Occipital lobe (tissue), 3 donors: ENCODE measurements around the gene RNPEP. TPM values are rescaled to one million over a fixed set of nuclear protein-coding genes. Genes with fewer than 3 reads are reported as not detected.
"Not testable (repeated sequence)": the region's sequence is repeated elsewhere in the genome, so short reads cannot be mapped to it uniquely, and the experiment has no call there.

ENCODE experiments used
- DNase-seq: peaks from one replicate; lab custom pipeline; 2025; lab: John Stamatoyannopoulos, UW
- small RNA-seq: library from RNA; depleted of rRNA; stranded (forward); fragments of <200 nt; gene quantifications from one replicate; pipeline ENCODE3, GENCODE V24; 2014
- total RNA-seq: library from RNA; depleted of rRNA; stranded (reverse); fragments of >200 nt; gene quantifications from one replicate; pipeline ENCODE4 v1.2.3, GENCODE V29; 2014

The RNPEP gene
- total RNA-seq, 1 donor from 2014 or later: 18.9 TPM

DNA sequence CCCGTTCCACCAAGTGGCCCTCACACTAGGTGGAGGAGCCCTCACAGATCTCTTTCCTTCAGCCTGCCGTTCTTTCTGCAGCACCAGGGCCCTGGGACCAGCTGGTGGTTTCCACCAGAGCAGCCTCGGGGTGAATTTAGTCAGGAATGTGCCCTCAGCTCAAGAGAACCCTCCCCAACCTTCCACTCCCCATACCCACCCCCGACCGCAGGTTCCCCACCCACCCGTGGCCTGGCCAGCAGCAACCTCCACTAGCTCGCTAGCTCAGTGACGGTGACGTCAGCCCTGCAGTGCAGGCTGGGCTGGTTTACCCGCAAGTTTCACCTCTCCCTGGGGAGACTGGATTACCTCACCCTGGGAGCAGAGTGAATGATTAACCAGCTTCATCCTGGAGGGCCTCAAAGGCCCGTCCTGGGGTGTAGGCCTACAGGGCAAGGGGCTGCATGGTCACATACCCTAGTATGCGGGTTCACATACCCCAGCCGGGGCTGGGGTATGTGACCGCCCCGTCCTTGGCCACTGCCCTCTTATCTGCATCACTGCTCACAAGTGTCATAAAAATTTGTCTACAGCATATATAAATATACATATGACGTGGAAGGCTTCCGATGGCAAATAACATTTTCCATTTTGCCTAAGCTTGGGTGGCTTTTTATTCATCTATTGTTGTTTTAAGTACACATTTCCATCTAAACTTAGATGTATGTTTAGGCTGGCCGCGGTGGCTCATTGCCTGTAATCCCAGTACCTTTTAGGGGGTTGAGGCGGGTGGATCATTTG is 52.4 kb downstream of the RNPEP start:
- no peak for DNase-seq

DNA sequence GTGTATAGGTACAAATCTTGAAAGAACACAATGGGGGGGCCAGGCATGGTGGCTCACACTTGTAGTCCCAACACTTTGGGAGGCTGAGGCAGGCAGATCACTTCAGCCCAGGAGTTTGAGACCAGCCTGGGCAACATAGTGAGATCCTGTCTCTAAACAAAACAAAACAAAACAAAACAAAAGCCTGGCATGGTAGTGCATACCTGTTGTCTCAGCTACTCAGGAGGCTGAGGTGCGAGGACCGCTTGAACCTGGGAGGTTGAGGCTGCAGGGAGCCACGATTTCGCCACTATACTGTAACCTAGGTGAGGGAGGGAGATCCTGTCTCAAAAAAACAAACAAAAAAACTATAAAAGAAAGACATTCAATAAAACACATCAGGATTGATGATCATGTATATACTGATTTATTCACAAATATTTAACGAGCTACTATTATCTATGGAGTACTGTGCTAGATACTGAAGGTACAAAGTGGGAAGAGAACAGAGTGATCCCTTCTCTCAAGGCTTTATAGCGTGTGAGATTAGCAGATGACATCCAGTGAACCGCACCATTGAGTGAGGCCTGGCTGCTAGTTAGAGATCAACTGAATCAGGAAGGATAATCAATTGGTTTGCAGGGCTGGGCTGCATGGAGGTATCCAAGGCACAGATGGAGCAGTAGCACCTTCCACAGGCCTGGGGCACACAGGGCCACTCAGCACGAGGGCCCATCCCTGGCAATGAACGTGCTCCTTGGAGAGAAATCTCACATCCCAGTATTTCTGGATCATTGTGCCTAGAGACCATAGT is 54.3 kb downstream of the RNPEP start:
- no peak for DNase-seq

DNA sequence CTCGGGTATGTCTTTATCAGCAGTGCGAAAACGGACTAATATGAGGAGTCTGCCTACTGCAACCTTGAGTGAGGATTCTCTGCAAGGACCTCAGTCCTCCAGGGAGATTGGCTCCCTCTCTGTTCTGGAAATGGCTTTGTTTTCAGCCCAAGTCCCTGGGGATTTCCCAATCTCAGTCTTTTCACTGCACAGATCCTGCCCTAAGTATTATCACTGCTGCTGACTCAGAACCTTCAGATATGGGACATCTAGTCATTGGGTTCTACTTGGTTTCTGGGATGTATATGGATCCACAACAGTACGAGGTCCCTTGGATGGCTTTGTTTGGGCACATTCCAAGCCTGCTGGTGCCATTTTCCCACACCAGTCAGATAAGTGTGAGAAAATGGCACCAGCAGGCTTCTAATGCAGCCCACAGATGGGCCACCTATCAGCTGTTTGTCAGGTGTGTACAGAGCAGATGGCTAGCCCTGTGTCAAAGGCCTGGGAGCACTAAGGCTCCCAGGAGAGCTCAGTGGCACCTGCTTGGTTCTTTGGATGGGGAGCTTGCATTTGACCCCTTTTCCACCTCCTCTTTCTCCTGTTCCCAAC is 55.4 kb downstream of the RNPEP start:
- DNase-seq: no peak

DNA sequence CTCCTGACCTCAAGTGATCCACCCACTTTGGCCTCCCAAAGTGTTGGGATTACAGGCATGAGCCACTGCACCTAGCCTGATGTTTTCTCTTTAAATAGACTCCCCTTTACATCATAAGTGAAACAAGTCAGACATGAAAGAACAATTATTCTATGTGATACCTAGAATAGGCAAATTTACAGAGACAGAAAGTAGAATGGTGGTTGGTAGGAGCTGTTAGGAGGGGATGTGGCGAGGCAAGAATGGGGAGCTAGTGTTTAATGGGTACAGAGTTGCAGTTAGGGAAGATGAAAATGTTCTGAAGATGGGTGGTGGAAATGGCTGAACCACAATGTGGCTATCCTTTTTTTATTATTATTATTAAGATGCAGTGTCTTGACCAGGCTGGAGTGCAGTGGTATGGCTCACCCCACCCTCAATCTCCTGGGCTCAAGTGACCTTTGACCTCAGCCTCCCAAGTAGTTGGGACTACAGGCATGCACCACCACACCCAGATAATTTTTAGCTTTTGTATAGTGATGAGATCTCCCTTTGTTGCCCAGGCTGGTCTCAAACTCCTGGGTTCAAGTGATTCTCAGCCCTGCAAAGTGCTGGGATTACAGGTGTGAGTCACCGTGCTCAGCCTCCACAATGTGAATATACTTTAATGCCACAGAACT is 56.4 kb downstream of the RNPEP start:
- DNase-seq: no peak

DNA sequence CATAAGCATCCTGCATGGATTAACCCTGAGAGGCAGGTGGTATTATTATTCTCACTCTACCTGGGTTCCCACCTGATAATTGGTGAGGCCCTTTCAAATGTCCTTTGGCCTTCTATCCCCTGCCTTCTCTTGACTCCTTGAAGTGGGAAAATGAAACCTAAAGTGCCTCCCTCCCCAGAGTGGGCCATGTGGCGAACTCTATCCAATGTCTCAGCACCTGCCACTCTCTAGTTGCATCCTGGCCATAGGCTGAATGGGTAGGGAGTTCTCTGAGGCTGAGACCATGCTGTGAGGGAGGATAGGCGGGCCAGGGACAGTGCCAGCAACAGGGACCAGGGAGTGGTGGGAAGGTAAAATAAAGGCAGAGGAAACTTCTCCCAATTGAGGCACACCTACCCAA is 63.3 kb downstream of the RNPEP start:
- no peak for DNase-seq

DNA sequence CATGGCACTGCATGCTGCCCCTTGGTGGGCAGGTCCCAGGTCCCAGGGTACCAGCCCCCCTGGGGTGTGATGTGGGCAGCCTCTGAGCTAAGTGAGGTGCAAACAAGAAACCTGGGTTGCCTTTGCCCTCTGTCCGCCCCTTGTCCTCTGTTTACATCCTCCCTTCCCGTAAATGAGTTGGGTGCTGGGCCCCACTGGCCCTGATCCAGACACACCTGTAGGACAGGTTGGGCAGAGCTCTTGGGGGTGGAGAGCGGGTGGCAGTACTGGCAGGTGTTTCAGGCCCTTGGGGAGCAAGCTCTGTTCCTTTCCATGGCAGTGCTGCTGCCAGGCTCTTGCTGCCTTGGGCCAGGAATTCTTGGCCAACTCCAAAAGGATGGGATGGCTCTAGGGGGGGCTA is 63.8 kb downstream of the RNPEP start:
- no peak for DNase-seq

DNA sequence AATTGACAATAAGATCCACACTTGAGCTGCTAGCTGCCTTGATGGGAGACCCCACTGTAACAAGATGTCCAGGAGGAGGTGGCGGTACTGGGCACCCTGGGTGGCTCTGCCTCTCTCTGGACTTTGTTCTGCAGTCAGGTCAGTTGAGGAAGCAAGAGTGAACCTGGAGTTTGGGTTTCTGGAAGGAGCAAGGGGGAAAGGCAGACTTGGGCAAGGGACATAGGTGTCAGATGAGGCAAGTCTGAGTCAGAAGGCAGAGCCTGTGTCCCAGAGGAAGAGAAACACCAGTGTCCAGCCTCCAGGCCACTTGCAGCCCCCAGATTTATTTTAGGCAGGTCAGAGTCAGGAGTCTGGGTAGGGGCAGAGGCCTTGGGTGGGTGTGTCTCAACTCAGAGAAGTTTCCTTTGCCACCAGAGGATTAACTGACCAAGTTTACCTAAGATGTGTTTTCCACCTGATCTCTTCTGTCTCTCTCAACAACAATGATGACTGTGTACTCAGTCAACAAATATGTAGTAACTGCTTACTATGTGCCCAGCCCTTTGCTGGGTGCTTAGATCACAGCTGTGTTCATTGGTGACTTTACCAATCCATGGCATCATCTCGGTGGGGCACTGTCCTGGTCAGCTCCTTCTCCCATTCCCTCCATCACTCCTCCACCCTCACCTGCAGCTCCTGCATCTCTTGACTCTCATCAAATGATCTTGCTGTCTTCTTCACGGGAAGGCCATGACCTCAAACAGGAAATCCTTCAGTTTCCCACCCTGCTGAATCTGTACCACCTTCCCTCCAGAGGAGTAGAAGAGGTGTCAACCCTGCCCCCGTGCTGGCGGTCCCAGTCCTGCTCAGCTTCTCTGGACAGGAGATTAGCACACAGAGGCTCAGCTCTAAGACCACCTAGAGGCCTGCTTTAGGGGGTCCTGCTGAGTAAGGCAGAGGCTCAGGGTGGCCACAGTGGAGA is 64.6 kb downstream of the RNPEP start:
- no peak for DNase-seq

DNA sequence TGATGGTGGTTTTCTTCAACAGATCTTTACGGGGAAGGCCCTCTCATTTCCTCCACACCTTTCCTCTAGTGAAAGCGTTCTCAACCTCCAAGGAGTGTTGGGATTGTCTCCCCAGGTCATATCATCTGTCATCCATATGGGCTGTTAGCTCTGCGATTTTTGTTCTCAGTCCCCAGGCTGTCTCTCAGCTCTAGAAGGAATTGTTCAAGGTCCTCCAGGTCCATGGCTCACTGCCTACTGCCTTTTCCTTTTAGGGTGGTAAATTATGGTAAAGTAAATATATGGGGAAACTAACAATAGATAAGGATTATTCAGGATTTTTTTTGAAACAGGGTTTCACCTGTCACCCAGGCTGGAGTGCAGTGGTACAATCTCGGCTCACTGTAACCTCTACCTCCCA is 65.5 kb downstream of the RNPEP start:
- DNase-seq: no peak

DNA sequence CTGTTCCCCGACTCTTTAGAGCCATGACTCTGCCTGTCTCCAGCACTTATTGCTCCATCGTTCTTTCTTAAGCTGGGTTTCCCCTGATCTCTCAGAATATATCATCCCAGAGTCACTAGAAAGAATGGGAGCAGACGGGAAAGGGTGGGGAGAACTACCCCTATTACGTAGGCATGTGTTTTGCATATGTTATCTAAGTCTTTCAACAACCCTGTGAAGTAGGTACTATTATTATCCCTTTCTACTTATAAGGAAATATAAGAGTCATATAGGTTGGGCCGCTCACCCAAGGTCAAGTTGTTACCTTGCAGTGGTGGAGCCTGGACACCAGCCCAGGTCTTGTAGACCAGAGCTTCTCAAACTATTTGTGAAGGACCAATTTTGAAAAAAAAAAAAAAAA is 66.7 kb downstream of the RNPEP start:
- no peak for DNase-seq

DNA sequence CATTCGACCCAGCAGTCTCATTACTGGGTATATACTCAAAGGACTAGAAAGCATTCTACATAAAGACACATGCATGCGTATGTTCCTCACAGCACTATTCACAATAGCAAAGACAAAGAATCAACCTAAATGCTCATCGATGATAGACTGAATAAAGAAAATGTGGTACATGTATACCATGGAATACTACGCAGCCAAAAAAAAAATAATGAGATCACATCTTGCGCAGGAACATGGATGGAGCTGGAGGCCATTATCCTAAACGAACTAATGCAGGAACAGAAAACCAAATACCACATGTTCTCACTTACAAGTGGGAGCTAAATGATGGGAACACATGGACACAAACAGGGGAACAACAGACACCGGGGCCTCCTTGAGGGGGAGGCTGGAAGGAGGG is 71.6 kb downstream of the RNPEP start:
- DNase-seq: no peak

DNA sequence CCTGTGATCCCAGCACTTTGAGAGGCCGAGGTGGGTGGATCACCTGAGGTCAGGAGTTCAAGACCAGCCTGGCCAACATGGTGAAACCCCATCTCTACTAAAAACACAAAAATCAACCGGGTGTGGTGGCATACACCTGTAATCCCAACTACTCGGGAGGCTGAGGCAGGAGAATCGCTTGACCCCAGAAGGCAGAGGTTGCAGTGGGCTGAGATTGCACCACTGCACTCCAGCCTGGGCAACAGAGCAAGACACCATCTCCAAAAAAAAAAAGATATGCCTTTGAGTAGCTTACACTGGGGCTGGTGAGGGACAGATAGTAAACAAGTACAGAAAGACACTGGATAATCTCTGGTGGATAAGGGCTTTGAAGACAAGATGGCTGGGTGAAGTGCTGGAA is 72.2 kb downstream of the RNPEP start:
- DNase-seq: not testable (repeated sequence)

Small RNA genes lying within 50 kb of the gene (small RNA-seq; reads per million reads assigned to genes)
- gene AL691482.1 (not detected), gene AL691482.2 (not detected), gene MIR6740 (not detected), gene RF00156 (not detected)

Other genes starting within 250 kb of the RNPEP start
- gene IPO9, start 153.5 kb upstream of the RNPEP start, total RNA-seq: 36.2 TPM
- gene SHISA4, start 93.8 kb upstream of the RNPEP start, total RNA-seq: 16.1 TPM
- 0.47 TPM for gene LMOD1, start 36.1 kb upstream of the RNPEP start, total RNA-seq
- gene TIMM17A, start 27.1 kb upstream of the RNPEP start, total RNA-seq: 54.0 TPM
- gene ELF3, start 27.9 kb downstream of the RNPEP start, total RNA-seq: 0.31 TPM
- gene GPR37L1, start 140.3 kb downstream of the RNPEP start, total RNA-seq: 1.1 TPM
- 77.0 TPM for gene ARL8A, start 162.1 kb downstream of the RNPEP start, total RNA-seq
- 0.16 TPM for gene PTPN7, start 178.0 kb downstream of the RNPEP start, total RNA-seq
- gene LGR6, start 211.2 kb downstream of the RNPEP start, total RNA-seq: 0.62 TPM